GM23338 (cell line): ENCODE measurements around the gene AGPAT4. TPM values are rescaled to one million over a fixed set of nuclear protein-coding genes. Genes with fewer than 3 reads are reported as not detected.

ENCODE experiments used
- ATAC-seq: fragments of 200-7000 bp; cut with Tn5 transposase; 3 replicates; pipeline ENCODE4 v1.9.1; 2020
- DNase-seq: peaks from one replicate; pipeline ENCODE4 v3.0.0-alpha.2; 2015; ENCODE audit warnings: low spot score
- H2AFZ ChIP-seq: fragments of 200-600 bp; sonication (generic); 2 replicates; pipeline ENCODE4 v1.8.0; 2016; ENCODE audit warnings: antibody characterized with exemption, mild to moderate bottlenecking, moderate library complexity
- H3F3A ChIP-seq: fragments of 200-600 bp; sonication (generic); replicated peaks from 2 replicates; pipeline ENCODE4 v1.8.0; 2017; ENCODE audit warnings: antibody characterized with exemption, mixed run types, low read depth
- H3K27ac ChIP-seq: fragments of 200-600 bp; sonication (generic); 2 replicates; pipeline ENCODE4 v1.6.1; 2016; ENCODE audit warnings: low read depth
- H3K27me3 ChIP-seq: fragments of 200-600 bp; sonication (generic); 2 replicates; pipeline ENCODE4 v1.8.0; 2016; ENCODE audit warnings: mild to moderate bottlenecking, mixed run types, moderate library complexity; ENCODE audit not compliant: insufficient read depth
- H3K36me3 ChIP-seq: fragments of 200-600 bp; sonication (generic); 2 replicates; pipeline ENCODE4 v1.8.0; 2016; ENCODE audit warnings: mild to moderate bottlenecking; ENCODE audit not compliant: insufficient read depth
- H3K4me1 ChIP-seq: fragments of 200-600 bp; sonication (generic); 2 replicates; pipeline ENCODE4 v1.8.0; 2016; ENCODE audit warnings: mild to moderate bottlenecking, moderate library complexity; ENCODE audit not compliant: insufficient read depth
- H3K4me2 ChIP-seq: fragments of 200-600 bp; sonication (generic); 2 replicates; pipeline ENCODE4 v1.7.1; 2017; ENCODE audit warnings: mixed run types
- H3K4me3 ChIP-seq: fragments of 200-600 bp; sonication (generic); 2 replicates; pipeline ENCODE4 v1.6.1; 2016; ENCODE audit warnings: mixed run types
- H3K79me2 ChIP-seq: fragments of 200-600 bp; sonication (generic); replicated peaks from 2 replicates; pipeline ENCODE4 v1.8.0; 2017; ENCODE audit warnings: mild to moderate bottlenecking; ENCODE audit not compliant: insufficient read depth
- H3K9me2 ChIP-seq: fragments of 200-600 bp; sonication (generic); 2 replicates; pipeline ENCODE4 v1.8.0; 2017; ENCODE audit not compliant: insufficient read depth
- H4K20me1 ChIP-seq: fragments of 200-600 bp; sonication (generic); replicated peaks from 2 replicates; pipeline ENCODE4 v1.8.0; 2017; ENCODE audit warnings: mild to moderate bottlenecking; ENCODE audit not compliant: insufficient read depth
- H3K27ac Mint-ChIP-seq: 2 replicates; pipeline ENCODE4 v1.8.0; 2020; ENCODE audit warnings: inconsistent platforms, mild to moderate bottlenecking, moderate library complexity, mixed read lengths
- H3K27me3 Mint-ChIP-seq: 3 replicates; pipeline ENCODE4 v1.8.0; 2022; ENCODE audit warnings: low read depth, mild to moderate bottlenecking, moderate library complexity, mixed read lengths, inconsistent platforms; ENCODE audit not compliant: insufficient read depth, poor library complexity
- H3K36me3 Mint-ChIP-seq: 3 replicates; pipeline ENCODE4 v1.8.0; 2021; ENCODE audit warnings: low read depth, mild to moderate bottlenecking, inconsistent platforms, moderate library complexity, mixed read lengths
- H3K4me1 Mint-ChIP-seq: 3 replicates; pipeline ENCODE4 v1.8.0; 2020; ENCODE audit warnings: mild to moderate bottlenecking, inconsistent platforms, mixed read lengths
- H3K4me3 Mint-ChIP-seq: 3 replicates; pipeline ENCODE4 v1.8.0; 2021; ENCODE audit warnings: moderate library complexity, mild to moderate bottlenecking, inconsistent platforms, mixed read lengths
- H3K9me3 Mint-ChIP-seq: 3 replicates; pipeline ENCODE4 v1.8.0; 2020; ENCODE audit warnings: moderate library complexity, mild to moderate bottlenecking, inconsistent platforms, mixed read lengths
- CTCF ChIP-seq, 2 experiments: fragments of 200-600 bp in 1 of 2; sonication (generic) in 1 of 2; conservative IDR thresholded peaks; 2 replicates each; pipeline versions ENCODE4 v1.5.1 to v1.6.1; 2016 to 2017; ENCODE audit warnings: antibody characterized with exemption in 2 of 2, low read depth in 2 of 2, mild to moderate bottlenecking in 2 of 2, moderate library complexity in 1 of 2
- ETS1 ChIP-seq: IDR thresholded peaks from 2 replicates; pipeline ENCODE4 v1.6.1; 2016; ENCODE audit warnings: antibody characterized with exemption
- EZH2 ChIP-seq: fragments of 200-600 bp; sonication (generic); IDR thresholded peaks from one replicate; pipeline ENCODE4 v1.8.0; 2017; ENCODE audit warnings: antibody characterized with exemption, mild to moderate bottlenecking, low read depth; ENCODE audit not compliant: unreplicated experiment
- NANOG ChIP-seq: IDR thresholded peaks from 2 replicates; pipeline ENCODE4 v1.6.1; 2016; ENCODE audit warnings: antibody characterized with exemption, borderline replicate concordance
- REST ChIP-seq: IDR thresholded peaks from one replicate; pipeline ENCODE4 v1.6.1; 2018; ENCODE audit warnings: antibody characterized with exemption; ENCODE audit not compliant: unreplicated experiment
- STAT1 ChIP-seq: IDR thresholded peaks from one replicate; pipeline ENCODE4 v1.6.1; 2016; ENCODE audit warnings: antibody characterized with exemption; ENCODE audit not compliant: unreplicated experiment
- ZNF114 ChIP-seq: fragments of 250-450 bp; sonication (Bioruptor Pico); IDR thresholded peaks from 2 replicates; pipeline ENCODE4 v1.5.0; 2020; ENCODE audit warnings: mild to moderate bottlenecking, moderate library complexity
- ZNF331 ChIP-seq: fragments of 250-450 bp; sonication (Bioruptor Pico); IDR thresholded peaks from 2 replicates; pipeline ENCODE4 v1.5.0; 2020; ENCODE audit warnings: low read depth, mild to moderate bottlenecking, moderate library complexity
- ZNF462 ChIP-seq: fragments of 250-450 bp; sonication (Bioruptor Pico); IDR thresholded peaks from 2 replicates; pipeline ENCODE4 v1.5.0; 2020; ENCODE audit warnings: mild to moderate bottlenecking, moderate library complexity
- polyA plus RNA-seq: library from polyadenylated mRNA; unstranded; fragments of >200 nt; fragmentation: Nextera tagmentation; extraction: Ambion mirVana; gene quantifications from 2 replicates; pipeline ENCODE4 v1.2.1, GENCODE V29; 2016
- total RNA-seq: library from RNA; depleted of rRNA; stranded (reverse); fragments of >200 nt; shearing (Covaris generic); gene quantifications from 2 replicates; pipeline ENCODE4 v1.2.3, GENCODE V29; 2014

Gene AGPAT4
- total and polyA plus RNA-seq, 2 experiments from 2014 or later, result 8.9 to 19.3 TPM

GRCh38 chr6:161295784-161296183 lies 21.9 kb upstream of the AGPAT4 start (continued):
- no peak for TF ChIP-seq NANOG
- TF ChIP-seq ZNF331 (CRISPR knock-in tag), result no peak
- TF ChIP-seq ETS1, result no peak

- DNase-seq (no peak), ATAC-seq (peak; percentile 72)
- Histone ChIP-seq H3K4me2 (peak overlapping the region; percentile 56), H3K4me1 (peaks cover 30% of the 10 kb centered on the region), H4K20me1 (no peaks in the 10 kb centered on the region), H3K27ac (no peak overlapping the region; the same call in 1 of the 2 replicates), H3K27me3 (no peaks in the 10 kb centered on the region), H2AFZ (peak overlapping the region; percentile 30; the same call in 1 of the 2 replicates), H3F3A (no peaks in the 10 kb centered on the region; the same call in 1 of the 2 replicates), H3K9me2 (peaks cover 11% of the 10 kb centered on the region; the same call in 1 of the 2 replicates), H3K79me2 (no peaks in the 10 kb centered on the region), H3K4me3 (peak overlapping the region; percentile 10; the same call in 1 of the 2 replicates), H3K36me3 (peaks cover 25% of the 10 kb centered on the region; the same call in 1 of the 2 replicates)
- no peak overlapping the region; the same call in 2 of the 3 replicates for H3K4me3 Mint-ChIP-seq
- H3K27me3 Mint-ChIP-seq, result peaks cover 4% of the 10 kb centered on the region
- H3K36me3 Mint-ChIP-seq, result peaks cover 42% of the 10 kb centered on the region; the same call in 2 of the 3 replicates
- H3K9me3 Mint-ChIP-seq, result peaks cover 45% of the 10 kb centered on the region
- H3K27ac Mint-ChIP-seq, result peak overlapping the region; percentile 28; the same call in 1 of the 2 replicates
- peaks cover 23% of the 10 kb centered on the region for H3K4me1 Mint-ChIP-seq
- TF ChIP-seq EZH2 (no peak), NANOG (no peak), CTCF (conservative IDR thresholded peaks at IDR 0.05; ENCODE audit: low read depth in 2 of 2) (no peak), ZNF462 (CRISPR knock-in tag) (no peak), STAT1 (no peak), REST (no peak), ZNF114 (CRISPR knock-in tag) (no peak), ETS1 (no peak)
Measured at GRCh38 chr6:161292650-161293281, 18.9 kb upstream of the AGPAT4 start.
